CD4-positive, alpha-beta T cell (primary cell): ENCODE data around the gene GPD1L. TPM values are rescaled to one million over a fixed set of nuclear protein-coding genes. Genes with fewer than 3 reads are reported as not detected.

Source experiments
- ATAC-seq: fragments of 200-7000 bp; cut with Tn5 transposase; one replicate; pipeline ENCODE4 v1.10.0; 2022; ENCODE audit warnings: mild to moderate bottlenecking; ENCODE audit not compliant: poor library complexity
- CTCF ChIA-PET: fragments of 350-600 bp; sonication (Branson Sonifier 250); formaldehyde crosslinking; loops from one replicate; lab custom pipeline; 2021; ENCODE audit warnings: antibody characterized with exemption, inconsistent platforms; lab: Charles Lee
- POLR2A ChIA-PET: fragments of 350-600 bp; sonication (Branson Sonifier 250); formaldehyde crosslinking; loops from one replicate; lab custom pipeline; 2021; ENCODE audit warnings: antibody characterized with exemption, inconsistent platforms; lab: Charles Lee
- DNase-seq, 14 experiments: peaks; one replicate each; pipeline ENCODE4 v3.0.0-alpha.2; 2013 to 2020; ENCODE audit warnings: mixed read lengths in 2 of 14
- H3K27ac ChIP-seq, 2 donors: one replicate each; pipeline versions ENCODE4 v1.5.1 to v1.7.0; 2013; ENCODE audit warnings: low read length in 2 of 2, low read depth in 1 of 2, mild to moderate bottlenecking in 1 of 2
- H3K27me3 ChIP-seq, 2 experiments: 1 replicate in 1 of 2; 2 replicates in 1 of 2; pipeline versions ENCODE4 v1.6.1 to v1.7.0; 2013; ENCODE audit warnings: low read length in 2 of 2, control low read depth in 1 of 2, mild to moderate bottlenecking in 1 of 2, moderate library complexity in 1 of 2; ENCODE audit not compliant: insufficient read depth in 2 of 2, control insufficient read depth in 1 of 2
- H3K36me3 ChIP-seq: one replicate; pipeline ENCODE4 v1.6.1; 2013; ENCODE audit warnings: low read length, control low read depth; ENCODE audit not compliant: insufficient read depth
- H3K4me1 ChIP-seq: one replicate; pipeline ENCODE4 v1.6.1; 2013; ENCODE audit warnings: low read length, control low read depth; ENCODE audit not compliant: insufficient read depth
- H3K4me3 ChIP-seq: one replicate; pipeline ENCODE4 v1.5.1; 2013; ENCODE audit warnings: mild to moderate bottlenecking, low read length, moderate library complexity
- H3K9me3 ChIP-seq, 2 experiments: 1 replicate in 1 of 2; 2 replicates in 1 of 2; pipeline versions ENCODE4 v1.6.1 to v1.7.0; 2013; ENCODE audit warnings: low read length in 2 of 2, mild to moderate bottlenecking in 2 of 2, control low read depth in 1 of 2, moderate library complexity in 1 of 2; ENCODE audit not compliant: control insufficient read depth in 1 of 2, insufficient read depth in 1 of 2
- H3K27ac Mint-ChIP-seq: one replicate; pipeline ENCODE4 v1.8.0; 2020; ENCODE audit warnings: mixed read lengths
- H3K27me3 Mint-ChIP-seq: one replicate; pipeline ENCODE4 v1.8.0; 2021; ENCODE audit warnings: mixed read lengths
- H3K36me3 Mint-ChIP-seq: one replicate; pipeline ENCODE4 v1.8.0; 2021; ENCODE audit warnings: low read depth, mixed read lengths
- H3K4me1 Mint-ChIP-seq: one replicate; pipeline ENCODE4 v1.8.0; 2021; ENCODE audit warnings: low read depth, mixed read lengths
- H3K4me3 Mint-ChIP-seq: one replicate; pipeline ENCODE4 v1.8.0; 2020; ENCODE audit warnings: mild to moderate bottlenecking, mixed read lengths
- H3K9me3 Mint-ChIP-seq: one replicate; pipeline ENCODE4 v1.8.0; 2020; ENCODE audit warnings: mixed read lengths
- CTCF ChIP-seq: fragments of 200-600 bp; IDR thresholded peaks from one replicate; pipeline ENCODE4 v1.8.0; 2022; ENCODE audit warnings: antibody characterized with exemption, mild to moderate bottlenecking
- intact Hi-C, 2 experiments: fragments of 100-400 bp; cut with DNase I in 1 of 2; cut with micrococcal nuclease in 1 of 2; formaldehyde crosslinking; loops; one replicate each; pipeline versions ENCODE4 v1.15.1 to v1.9.0; 2023 to 2025; cut with DNase I, micrococcal nuclease
- total RNA-seq, 174 experiments: library from RNA in 2 of 174; stranded (reverse) in 2 of 174; gene quantifications; one replicate each; pipeline ENCODE4 v1.2.3 and lab custom pipeline; 2021 to 2026

GPD1L gene
- total RNA-seq, 2 experiments from 2014 or later: 15.3 to 16.0 TPM

- H3K27me3 Mint-ChIP-seq: no peaks in the 10 kb centered on the region
- no peaks in the 10 kb centered on the region for H3K4me1 Mint-ChIP-seq
- TF ChIP-seq CTCF: no peak
- Histone ChIP-seq H3K9me3 (peaks cover 8 to 13% of the 10 kb centered on the region in 2 experiments), H3K4me3 (no peak overlapping the region), H3K27ac (no peak overlapping the region), H3K27me3 (no peaks in the 10 kb centered on the region), H3K4me1 (no peaks in the 10 kb centered on the region), H3K36me3 (peaks cover 49% of the 10 kb centered on the region)
- DNase-seq (no peak), ATAC-seq (no peak)
- ChIA-PET POLR2A (no interaction called here), CTCF (no interaction called here)
- H3K27ac Mint-ChIP-seq: no peak overlapping the region
- intact Hi-C loops: no loop called here
- peaks cover 4% of the 10 kb centered on the region for H3K9me3 Mint-ChIP-seq
- H3K36me3 Mint-ChIP-seq: peaks cover 88% of the 10 kb centered on the region
- no peak overlapping the region for H3K4me3 Mint-ChIP-seq
Measured at GRCh38 chr3:32166654-32167053, 60.2 kb downstream of the GPD1L start.

GRCh38 chr3:32172420-32172819 lies 66.0 kb downstream of the GPD1L start:
- no peak for TF ChIP-seq CTCF
- Histone ChIP-seq H3K27ac (no peak overlapping the region), H3K27me3 (no peaks in the 10 kb centered on the region), H3K4me3 (no peak overlapping the region), H3K36me3 (peaks cover 12% of the 10 kb centered on the region), H3K9me3 (peaks cover 12 to 13% of the 10 kb centered on the region in 2 experiments), H3K4me1 (peaks cover 5% of the 10 kb centered on the region)
- no peaks in the 10 kb centered on the region for H3K27me3 Mint-ChIP-seq
- DNase-seq (no peak), ATAC-seq (no peak)
- no peak overlapping the region for H3K4me3 Mint-ChIP-seq
- H3K36me3 Mint-ChIP-seq: peaks cover 50% of the 10 kb centered on the region
- H3K9me3 Mint-ChIP-seq: peaks cover 10% of the 10 kb centered on the region
- intact Hi-C loops: no loop called here
- H3K27ac Mint-ChIP-seq: no peak overlapping the region
- H3K4me1 Mint-ChIP-seq: peaks cover 7% of the 10 kb centered on the region
- CTCF ChIA-PET: no interaction called here
- POLR2A ChIA-PET: no interaction called here

- H3K4me1 Mint-ChIP-seq: peaks cover 12% of the 10 kb centered on the region
- no peak overlapping the region for H3K27ac ChIP-seq
- peaks cover 9% of the 10 kb centered on the region for H3K4me1 ChIP-seq
- ChIA-PET CTCF (interaction anchor here (0.6 to 1.5 kb wide), 6 partner anchors 60 to 225 kb away, joined by 3 to 5 read pairs (median 4); no protein-coding TSS in a partner anchor), POLR2A (interaction anchor here (2.0 kb wide), 1 partner anchor 159 kb away, joined by 8 read pairs; no protein-coding TSS in a partner anchor)
- peak in 13 of 14 experiments; percentile 21 to 83 (median 53) for DNase-seq
- peaks cover 5 to 12% of the 10 kb centered on the region in 2 experiments for H3K9me3 ChIP-seq
- ATAC-seq: peak; percentile 44
- no peaks in the 10 kb centered on the region for H3K27me3 ChIP-seq
- no peaks in the 10 kb centered on the region for H3K27me3 Mint-ChIP-seq
- H3K4me3 Mint-ChIP-seq: no peak overlapping the region
- no peak overlapping the region for H3K27ac Mint-ChIP-seq
- peaks cover 24% of the 10 kb centered on the region for H3K36me3 Mint-ChIP-seq
- peaks cover 3% of the 10 kb centered on the region for H3K36me3 ChIP-seq
- H3K9me3 Mint-ChIP-seq: peaks cover 10% of the 10 kb centered on the region
- no peak overlapping the region for H3K4me3 ChIP-seq
- intact Hi-C loops: loop anchor here (2.0 to 5.0 kb wide), 8 partner anchors 62 to 492 kb away; partner anchors contain the start of gene CMTM8 (in 1 of the 2)
- peak; percentile 81 for TF ChIP-seq CTCF
Measured at GRCh38 chr3:32175607-32176197, 69.3 kb downstream of the GPD1L start.
